Esophagus (tissue), 2 donors: ENCODE measurements around the gene INPP4B. TPM values are rescaled to one million over a fixed set of nuclear protein-coding genes. Genes with fewer than 3 reads are reported as not detected.
A peak's percentile ranks its signal among the peaks of the same experiment; 100 is the strongest.

Experiments used
- H3K27ac ChIP-seq, 2 donors: one replicate each; pipeline ENCODE4 v1.5.1; 2013; ENCODE audit warnings: low read depth in 2 of 2, mild to moderate bottlenecking in 2 of 2, inconsistent platforms in 1 of 2, low read length in 1 of 2, moderate library complexity in 1 of 2
- H3K27me3 ChIP-seq, 2 donors: one replicate each; pipeline ENCODE4 v1.6.1; 2013; ENCODE audit warnings: low read length in 2 of 2, control low read depth in 1 of 2, mild to moderate bottlenecking in 1 of 2; ENCODE audit not compliant: insufficient read depth in 2 of 2, control insufficient read depth in 1 of 2
- H3K36me3 ChIP-seq, 2 donors: one replicate each; pipeline ENCODE4 v1.6.1; 2013; ENCODE audit warnings: low read length in 1 of 2; ENCODE audit not compliant: control insufficient read depth in 2 of 2, insufficient read depth in 2 of 2
- H3K4me1 ChIP-seq, 2 donors: one replicate each; pipeline ENCODE4 v1.6.1; 2013; ENCODE audit warnings: low read length in 1 of 2; ENCODE audit not compliant: control insufficient read depth in 2 of 2, insufficient read depth in 2 of 2
- H3K4me3 ChIP-seq, 2 donors: one replicate each; pipeline ENCODE4 v1.5.1; 2013; ENCODE audit warnings: low read length in 2 of 2, mild to moderate bottlenecking in 2 of 2, low read depth in 1 of 2, moderate library complexity in 1 of 2
- H3K9me3 ChIP-seq, 2 donors: one replicate each; pipeline ENCODE4 v1.6.1; 2013; ENCODE audit warnings: mild to moderate bottlenecking in 2 of 2, low read depth in 1 of 2, low read length in 1 of 2, moderate library complexity in 1 of 2; ENCODE audit not compliant: control insufficient read depth in 2 of 2, insufficient read depth in 1 of 2
- WGBS, 2 donors: extraction: QIAGEN DNeasy Blood & Tissue Kit; methylation state at CpG; one replicate each; pipeline ENCODE4 v1.1.7; 2013; 5-methylcytosine and 5-hydroxymethylcytosine counted together
- polyA plus RNA-seq, 2 donors: library from polyadenylated mRNA; stranded (reverse); fragments of 200-250 nt; gene quantifications; one replicate each; pipeline ENCODE4 v1.2.3, GENCODE V29; 2013
- donor health status: healthy with polysubstance abuse.
- donor health status: Bipolar disorder and iron deficiency.

INPP4B gene
- polyA plus RNA-seq, 2 donors, result 2.5 to 4.4 TPM

- H3K36me3 ChIP-seq, result no peaks in the 10 kb centered on the region
- no peak overlapping the region for H3K4me3 ChIP-seq
- no peaks in the 10 kb centered on the region for H3K9me3 ChIP-seq
- no peaks in the 10 kb centered on the region for H3K27me3 ChIP-seq
- H3K27ac ChIP-seq, result no peak overlapping the region
- H3K4me1 ChIP-seq, result no peaks in the 10 kb centered on the region
Observed at GRCh38 chr4:142858965-142859364, 12.9 kb upstream of the INPP4B start.

- Histone ChIP-seq H3K36me3 (no peaks in the 10 kb centered on the region), H3K27me3 (no peaks in the 10 kb centered on the region), H3K27ac (no peak overlapping the region), H3K4me1 (no peaks in the 10 kb centered on the region), H3K4me3 (no peak overlapping the region), H3K9me3 (no peaks in the 10 kb centered on the region)
- 53 to 55% methylated on average over 3 of the region's 3 CpGs for WGBS, 2 donors
Observed at GRCh38 chr4:142858446-142858845, 12.3 kb upstream of the INPP4B start.

DNA sequence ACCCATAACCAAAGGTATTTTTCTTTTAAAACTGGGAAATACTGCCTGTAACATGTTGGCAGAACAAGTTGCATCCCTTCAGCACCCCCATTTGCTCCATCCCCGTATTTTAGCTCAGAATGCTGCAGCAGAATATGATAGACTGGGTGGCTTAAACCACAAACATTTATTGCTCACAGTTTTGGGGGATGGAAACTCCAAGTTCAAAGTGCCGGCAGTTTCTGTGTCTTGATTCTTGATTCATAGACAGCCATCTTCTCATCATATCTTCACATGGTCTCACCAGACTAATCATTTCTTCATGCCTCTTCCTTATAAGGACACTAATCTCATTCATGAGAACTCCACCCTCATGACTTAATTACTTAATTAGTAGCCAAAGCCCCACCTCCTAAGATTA lies 10.5 kb upstream of the INPP4B start:
- no peak overlapping the region for H3K27ac ChIP-seq
- no peak overlapping the region for H3K4me3 ChIP-seq
- no peaks in the 10 kb centered on the region for H3K9me3 ChIP-seq
- H3K36me3 ChIP-seq, result no peaks in the 10 kb centered on the region
- H3K27me3 ChIP-seq, result no peaks in the 10 kb centered on the region
- H3K4me1 ChIP-seq, result no peaks in the 10 kb centered on the region
- 82 to 84% methylated on average over 2 of the region's 2 CpGs for WGBS, 2 donors

DNA sequence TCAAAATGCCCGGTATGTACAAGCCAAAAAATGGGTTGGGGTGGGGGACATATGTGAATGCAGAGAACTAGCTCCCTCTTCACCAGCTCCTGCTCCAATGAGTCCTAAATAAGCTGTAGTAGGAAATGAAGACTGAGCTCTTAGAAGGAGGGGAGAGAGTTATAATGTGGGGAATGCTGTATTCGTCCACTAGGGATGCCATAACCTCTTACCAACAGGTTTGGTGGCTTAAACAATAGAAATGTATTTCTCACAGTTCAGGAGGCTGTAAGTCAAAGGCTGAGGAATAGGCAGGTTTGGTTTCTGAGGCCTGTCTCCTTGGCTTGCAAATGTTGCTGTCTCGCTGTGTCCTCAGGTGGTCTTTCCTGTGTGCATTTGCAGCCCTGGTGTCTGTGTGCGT lies 4.4 kb upstream of the INPP4B start:
- WGBS, 2 donors, result 82 to 84% methylated on average over 4 of the region's 4 CpGs
- no peak overlapping the region for H3K27ac ChIP-seq

GRCh38 chr4:142846729-142847596 lies 862 bp upstream of the INPP4B start:
- Histone ChIP-seq H3K27ac (peak overlapping the region; percentile 14 to 48), H3K27me3 (peaks cover 0 to 8% of the 10 kb centered on the region in 2 donors), H3K9me3 (no peaks in the 10 kb centered on the region), H3K4me3 (peak overlapping the region; percentile 48 to 62), H3K36me3 (no peaks in the 10 kb centered on the region), H3K4me1 (peaks cover 0 to 3% of the 10 kb centered on the region in 2 donors)
- WGBS, 2 donors, result 3 to 4% methylated on average over 48 to 50 of the region's 50 CpGs

More for the DNA sequence above, 4.4 kb upstream of the INPP4B start:
- Histone ChIP-seq H3K27me3 (peaks cover 0 to 8% of the 10 kb centered on the region in 2 donors), H3K9me3 (no peaks in the 10 kb centered on the region), H3K4me3 (no peak overlapping the region), H3K36me3 (no peaks in the 10 kb centered on the region), H3K4me1 (peaks cover 0 to 3% of the 10 kb centered on the region in 2 donors)

DNA sequence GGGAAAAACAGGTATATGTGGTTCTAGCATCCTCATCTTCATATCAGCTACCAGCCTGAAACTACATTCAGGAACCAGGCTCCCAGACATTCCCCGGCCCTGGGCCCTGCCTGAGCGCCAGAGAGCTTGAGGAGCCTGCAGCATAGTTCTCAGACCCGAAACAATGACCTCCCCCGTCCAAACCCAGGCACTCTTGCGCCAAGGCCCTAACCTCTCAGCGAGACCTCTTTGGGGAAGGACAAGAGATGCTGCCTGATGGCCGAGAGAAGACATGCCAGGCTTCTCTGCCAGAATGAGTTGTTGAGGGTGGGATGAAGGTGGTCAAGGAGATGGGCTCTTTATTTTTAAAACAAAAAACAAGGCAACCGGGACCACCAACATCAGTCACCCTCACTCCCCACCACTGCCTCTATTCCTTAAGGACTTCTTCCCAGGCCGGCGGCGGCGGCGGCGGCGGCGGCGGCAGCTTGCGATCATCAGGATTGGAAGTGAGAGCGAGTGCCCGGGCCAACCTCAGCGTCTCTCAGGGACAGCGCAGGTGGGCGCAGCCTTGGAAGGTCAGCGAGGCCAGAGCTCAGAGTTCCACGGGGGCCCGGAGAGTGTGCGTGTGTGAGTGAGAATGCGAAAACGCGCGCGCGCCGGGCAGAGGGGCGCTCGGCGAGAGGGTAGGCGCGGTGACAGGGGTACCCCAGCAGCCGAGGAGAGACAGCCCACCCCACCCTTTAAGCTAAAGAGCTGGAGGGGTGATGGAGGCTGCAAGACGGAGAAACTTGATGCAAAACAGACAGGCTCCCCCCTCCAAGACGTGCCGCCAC lies 601 bp downstream of the INPP4B start:
- WGBS, 2 donors, result 10 to 11% methylated on average over 41 to 43 of the region's 43 CpGs
- Histone ChIP-seq H3K9me3 (no peaks in the 10 kb centered on the region), H3K27me3 (peaks cover 0 to 8% of the 10 kb centered on the region in 2 donors), H3K4me1 (peaks cover 0 to 3% of the 10 kb centered on the region in 2 donors), H3K36me3 (no peaks in the 10 kb centered on the region), H3K27ac (peak overlapping the region in 1 of 2 donors; percentile 44), H3K4me3 (peak overlapping the region; percentile 48 to 62)

- peaks cover 0 to 8% of the 10 kb centered on the region in 2 donors for H3K27me3 ChIP-seq
- H3K9me3 ChIP-seq, result no peaks in the 10 kb centered on the region
- H3K36me3 ChIP-seq, result no peaks in the 10 kb centered on the region
- peaks cover 0 to 3% of the 10 kb centered on the region in 2 donors for H3K4me1 ChIP-seq
- H3K27ac ChIP-seq, result no peak overlapping the region
- 58 to 63% methylated on average over 1 of the region's 1 CpG for WGBS, 2 donors
- peak overlapping the region in 1 of 2 donors; percentile 48 for H3K4me3 ChIP-seq
Observed at GRCh38 chr4:142844782-142845181, 1.3 kb downstream of the INPP4B start.

GRCh38 chr4:142840516-142841123 lies 5.5 kb downstream of the INPP4B start:
- no peak overlapping the region for H3K4me3 ChIP-seq
- peaks cover 0 to under 1% of the 10 kb centered on the region in 2 donors for H3K27me3 ChIP-seq
- no peaks in the 10 kb centered on the region for H3K4me1 ChIP-seq
- H3K9me3 ChIP-seq, result no peaks in the 10 kb centered on the region
- 71 to 91% methylated on average over 1 of the region's 1 CpG for WGBS, 2 donors
- no peaks in the 10 kb centered on the region for H3K36me3 ChIP-seq
- no peak overlapping the region for H3K27ac ChIP-seq

GRCh38 chr4:142838778-142839177 lies 7.3 kb downstream of the INPP4B start:
- H3K27me3 ChIP-seq, result no peaks in the 10 kb centered on the region
- no peak overlapping the region for H3K4me3 ChIP-seq
- H3K4me1 ChIP-seq, result no peaks in the 10 kb centered on the region
- WGBS, 2 donors, result 91 to 98% methylated on average over 1 of the region's 1 CpG
- no peak overlapping the region for H3K27ac ChIP-seq
- no peaks in the 10 kb centered on the region for H3K9me3 ChIP-seq
- H3K36me3 ChIP-seq, result no peaks in the 10 kb centered on the region
